Measurements from ENCODE around the gene ALKBH5.

DNA sequence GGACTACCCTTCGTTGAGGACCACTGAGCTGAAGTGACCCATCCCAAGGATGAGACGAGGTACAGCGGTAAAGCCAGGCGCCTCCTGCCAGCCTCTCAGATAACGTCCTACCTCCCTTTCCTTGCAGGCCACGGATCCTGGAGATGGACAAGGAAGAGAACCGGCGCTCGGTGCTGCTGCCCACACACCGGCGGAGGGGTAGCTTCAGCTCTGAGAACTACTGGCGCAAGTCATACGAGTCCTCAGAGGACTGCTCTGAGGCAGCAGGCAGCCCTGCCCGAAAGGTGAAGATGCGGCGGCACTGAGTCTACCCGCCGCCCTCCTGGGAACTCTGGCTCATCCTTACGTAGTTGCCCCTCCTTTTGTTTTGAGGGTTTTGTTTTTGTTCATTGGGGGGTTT, 24.5 kb downstream of the ALKBH5 start:
- TF ChIP-seq, protein P1, sequence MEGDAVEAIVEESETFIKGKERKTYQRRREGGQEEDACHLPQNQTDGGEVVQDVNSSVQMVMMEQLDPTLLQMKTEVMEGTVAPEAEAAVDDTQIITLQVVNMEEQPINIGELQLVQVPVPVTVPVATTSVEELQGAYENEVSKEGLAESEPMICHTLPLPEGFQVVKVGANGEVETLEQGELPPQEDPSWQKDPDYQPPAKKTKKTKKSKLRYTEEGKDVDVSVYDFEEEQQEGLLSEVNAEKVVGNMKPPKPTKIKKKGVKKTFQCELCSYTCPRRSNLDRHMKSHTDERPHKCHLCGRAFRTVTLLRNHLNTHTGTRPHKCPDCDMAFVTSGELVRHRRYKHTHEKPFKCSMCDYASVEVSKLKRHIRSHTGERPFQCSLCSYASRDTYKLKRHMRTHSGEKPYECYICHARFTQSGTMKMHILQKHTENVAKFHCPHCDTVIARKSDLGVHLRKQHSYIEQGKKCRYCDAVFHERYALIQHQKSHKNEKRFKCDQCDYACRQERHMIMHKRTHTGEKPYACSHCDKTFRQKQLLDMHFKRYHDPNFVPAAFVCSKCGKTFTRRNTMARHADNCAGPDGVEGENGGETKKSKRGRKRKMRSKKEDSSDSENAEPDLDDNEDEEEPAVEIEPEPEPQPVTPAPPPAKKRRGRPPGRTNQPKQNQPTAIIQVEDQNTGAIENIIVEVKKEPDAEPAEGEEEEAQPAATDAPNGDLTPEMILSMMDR (IDR thresholded peaks at IDR 0.05): no peak
- TF ChIP-seq POLR2AphosphoS5 (IDR thresholded peaks at IDR 0.05): no peak
